Effector CD4-positive, alpha-beta T cell (primary cell): ENCODE measurements around the gene TACC3.
A peak's percentile ranks its signal among the peaks of the same experiment; 100 is the strongest.

Experiments
- DNase-seq: peaks from one replicate; pipeline ENCODE4 v3.0.0-alpha.2; 2020

TACC3 gene

DNA sequence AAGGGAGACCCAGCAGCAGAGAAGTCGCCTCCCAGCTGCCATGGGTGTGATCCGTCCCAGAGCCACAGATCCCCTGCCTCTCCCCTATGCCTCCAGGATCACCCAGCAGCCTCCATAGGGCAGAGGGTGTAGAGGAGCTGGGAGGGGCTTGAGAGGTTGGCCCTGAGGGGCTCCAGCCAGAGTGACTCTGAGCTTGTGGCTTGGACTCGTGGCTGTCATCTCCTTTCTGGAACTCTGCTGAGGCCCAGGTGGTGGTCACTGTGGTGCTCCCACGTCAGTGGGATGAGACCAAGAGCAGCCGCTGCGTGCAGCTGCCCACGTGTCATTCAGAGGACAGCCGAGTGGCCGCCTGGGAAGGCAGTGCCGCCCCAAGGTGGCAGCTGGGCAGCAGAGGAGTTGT, 4.2 kb downstream of the TACC3 start:
- DNase-seq: no peak

DNA sequence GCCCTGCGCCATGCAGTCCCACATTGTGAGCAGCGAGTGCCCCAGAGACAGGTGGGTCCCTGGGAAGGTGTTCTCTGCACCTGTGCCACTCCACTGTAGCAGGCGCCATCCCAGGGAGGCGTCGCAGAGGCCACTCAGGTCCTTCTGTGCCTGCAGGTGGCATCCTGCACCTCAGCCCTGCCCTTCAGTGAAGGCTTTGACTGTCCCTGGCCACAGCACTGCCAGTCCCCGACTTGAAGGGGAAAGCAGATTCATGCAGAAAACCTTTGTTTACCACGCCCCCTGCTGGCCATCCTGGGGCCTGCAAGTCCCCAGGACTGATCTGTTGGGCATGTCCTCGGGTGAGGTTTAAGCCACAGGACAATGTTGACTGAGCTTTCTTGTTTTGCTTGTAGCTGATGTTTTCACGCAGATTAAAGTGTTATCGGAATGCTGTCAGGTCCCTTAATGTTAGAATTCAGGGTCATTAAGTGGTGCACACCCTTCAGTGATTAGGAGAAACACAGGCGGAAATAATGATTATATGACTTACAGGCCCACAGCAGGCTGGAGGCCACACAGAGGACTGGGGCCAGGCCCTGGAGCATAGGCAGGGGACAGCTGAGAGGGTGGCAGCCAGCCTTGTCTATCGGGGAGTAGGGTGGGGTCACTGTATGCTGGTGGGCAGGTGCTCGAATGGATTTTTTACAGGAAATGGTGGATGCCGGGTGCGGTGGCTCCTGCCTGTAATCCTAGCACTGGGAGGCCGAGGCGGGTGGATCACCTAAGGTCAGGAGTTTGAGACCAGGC, 5.0 kb downstream of the TACC3 start:
- peak; percentile 90 for DNase-seq

DNA sequence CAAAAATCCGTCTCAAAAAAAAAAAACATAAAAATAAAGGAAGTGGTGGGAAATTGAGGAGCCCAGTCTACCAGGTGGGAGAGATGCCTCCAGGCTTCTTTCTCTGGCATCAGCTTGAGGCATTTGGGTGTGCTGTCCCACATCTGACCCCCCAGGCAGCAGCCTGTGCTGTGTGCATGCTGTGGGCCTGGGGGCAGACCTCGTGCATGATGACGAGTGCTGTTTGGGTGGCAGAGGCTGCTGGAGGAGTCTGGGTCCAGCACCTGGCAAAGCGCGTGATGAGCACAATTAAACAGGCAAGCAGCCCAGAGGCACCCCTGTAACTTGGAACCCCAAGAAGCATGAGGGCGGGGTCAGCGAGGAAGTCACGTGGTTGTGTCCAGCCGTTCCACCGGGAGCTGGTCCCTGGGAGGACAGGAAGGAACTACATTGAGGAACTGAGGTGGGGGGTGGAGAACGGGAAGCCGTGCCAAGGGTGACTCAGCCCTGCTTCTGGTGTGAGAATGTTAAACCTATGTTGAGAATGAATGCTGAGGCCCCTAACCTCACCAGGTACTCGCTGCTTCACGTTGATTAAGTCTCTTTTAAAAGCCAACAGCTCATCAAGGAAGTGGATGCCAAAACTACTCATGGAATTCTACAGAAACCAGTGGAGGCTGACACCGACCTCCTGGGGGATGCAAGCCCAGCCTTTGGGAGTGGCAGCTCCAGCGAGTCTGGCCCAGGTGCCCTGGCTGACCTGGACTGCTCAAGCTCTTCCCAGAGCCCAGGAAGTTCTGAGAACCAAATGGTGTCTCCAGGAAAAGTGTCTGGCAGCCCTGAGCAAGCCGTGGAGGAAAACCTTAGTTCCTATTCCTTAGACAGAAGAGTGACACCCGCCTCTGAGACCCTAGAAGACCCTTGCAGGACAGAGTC, 6.1 kb downstream of the TACC3 start:
- no peak for DNase-seq

DNA sequence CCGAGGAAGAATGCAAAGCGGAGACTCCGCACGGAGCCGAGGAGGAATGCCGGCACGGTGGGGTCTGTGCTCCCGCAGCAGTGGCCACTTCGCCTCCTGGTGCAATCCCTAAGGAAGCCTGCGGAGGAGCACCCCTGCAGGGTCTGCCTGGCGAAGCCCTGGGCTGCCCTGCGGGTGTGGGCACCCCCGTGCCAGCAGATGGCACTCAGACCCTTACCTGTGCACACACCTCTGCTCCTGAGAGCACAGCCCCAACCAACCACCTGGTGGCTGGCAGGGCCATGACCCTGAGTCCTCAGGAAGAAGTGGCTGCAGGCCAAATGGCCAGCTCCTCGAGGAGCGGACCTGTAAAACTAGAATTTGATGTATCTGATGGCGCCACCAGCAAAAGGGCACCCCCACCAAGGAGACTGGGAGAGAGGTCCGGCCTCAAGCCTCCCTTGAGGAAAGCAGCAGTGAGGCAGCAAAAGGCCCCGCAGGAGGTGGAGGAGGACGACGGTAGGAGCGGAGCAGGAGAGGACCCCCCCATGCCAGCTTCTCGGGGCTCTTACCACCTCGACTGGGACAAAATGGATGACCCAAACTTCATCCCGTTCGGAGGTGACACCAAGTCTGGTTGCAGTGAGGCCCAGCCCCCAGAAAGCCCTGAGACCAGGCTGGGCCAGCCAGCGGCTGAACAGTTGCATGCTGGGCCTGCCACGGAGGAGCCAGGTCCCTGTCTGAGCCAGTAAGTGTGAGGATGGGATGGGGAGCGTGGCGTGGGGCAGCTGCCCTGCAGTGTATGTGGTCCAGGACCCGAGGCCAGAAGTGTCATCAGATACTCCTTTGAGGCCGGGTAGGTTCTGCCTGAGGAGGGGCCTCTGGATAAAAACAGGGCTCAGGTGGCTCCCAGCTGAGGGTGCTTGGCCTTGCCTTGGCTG, 7.0 kb downstream of the TACC3 start:
- DNase-seq: no peak

DNA sequence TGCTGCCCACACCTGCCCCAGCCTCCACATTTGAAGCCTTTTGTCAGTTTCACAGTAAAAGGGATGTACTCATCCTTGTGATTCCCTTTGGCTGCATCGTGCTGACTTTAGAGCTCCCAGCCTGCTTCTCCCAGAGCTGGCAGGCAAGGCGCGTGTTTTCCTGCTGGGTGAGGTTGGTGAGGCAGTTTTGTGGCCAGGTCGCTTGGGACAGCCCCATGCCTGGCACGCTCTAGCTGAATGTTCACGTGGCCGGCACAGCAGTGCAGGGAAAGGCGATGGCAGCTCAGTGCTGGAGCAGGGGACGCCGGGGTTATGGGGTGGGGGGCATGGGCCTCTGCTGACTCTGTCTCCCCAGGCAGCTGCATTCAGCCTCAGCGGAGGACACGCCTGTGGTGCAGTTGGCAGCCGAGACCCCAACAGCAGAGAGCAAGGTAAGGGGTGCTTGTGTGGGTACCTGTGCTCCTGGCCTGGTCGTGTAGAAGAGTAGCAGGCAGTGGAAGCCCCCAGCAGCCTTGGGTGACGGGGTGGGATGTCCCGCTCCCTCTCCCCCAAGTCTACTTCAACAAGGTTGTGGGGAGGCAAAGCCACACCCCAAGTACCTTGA, 9.3 kb downstream of the TACC3 start:
- no peak for DNase-seq

DNA sequence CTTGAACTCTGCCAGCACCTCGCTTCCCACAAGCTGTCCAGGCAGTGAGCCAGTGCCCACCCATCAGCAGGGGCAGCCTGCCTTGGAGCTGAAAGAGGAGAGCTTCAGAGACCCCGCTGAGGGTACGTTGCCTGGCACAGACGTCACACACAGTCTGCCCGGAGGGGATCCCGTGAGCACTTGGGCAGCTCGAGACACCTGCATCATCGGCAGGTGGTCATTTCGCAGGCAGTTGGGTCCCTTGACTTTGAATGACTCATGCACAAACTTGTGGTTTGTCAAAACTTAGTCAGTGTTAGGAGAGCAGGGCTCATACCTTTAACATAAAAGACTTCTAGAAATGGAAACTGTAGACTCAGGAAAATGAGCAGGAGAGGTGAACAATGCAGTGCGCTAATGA, 9.9 kb downstream of the TACC3 start:
- DNase-seq: no peak

DNA sequence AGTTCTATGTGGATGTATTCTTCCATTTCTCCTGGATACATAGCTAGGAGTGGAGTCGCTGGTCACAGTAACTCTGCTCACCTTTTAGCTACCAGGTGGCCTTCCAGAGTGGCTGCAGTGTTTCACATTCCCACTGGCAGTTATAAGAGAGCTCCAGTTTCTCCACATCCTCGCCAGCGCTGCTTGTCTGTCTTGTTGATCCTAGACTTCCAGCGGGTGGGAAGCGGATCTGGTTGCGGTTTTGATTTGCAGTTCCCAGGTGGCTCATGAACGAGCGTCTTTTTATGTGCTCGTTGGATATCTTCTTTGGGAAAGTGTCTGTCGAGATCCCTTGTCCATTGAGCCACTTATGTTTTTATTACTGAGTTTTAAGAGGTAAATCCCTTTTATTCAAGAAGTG, 11.6 kb downstream of the TACC3 start:
- DNase-seq: no peak

DNA sequence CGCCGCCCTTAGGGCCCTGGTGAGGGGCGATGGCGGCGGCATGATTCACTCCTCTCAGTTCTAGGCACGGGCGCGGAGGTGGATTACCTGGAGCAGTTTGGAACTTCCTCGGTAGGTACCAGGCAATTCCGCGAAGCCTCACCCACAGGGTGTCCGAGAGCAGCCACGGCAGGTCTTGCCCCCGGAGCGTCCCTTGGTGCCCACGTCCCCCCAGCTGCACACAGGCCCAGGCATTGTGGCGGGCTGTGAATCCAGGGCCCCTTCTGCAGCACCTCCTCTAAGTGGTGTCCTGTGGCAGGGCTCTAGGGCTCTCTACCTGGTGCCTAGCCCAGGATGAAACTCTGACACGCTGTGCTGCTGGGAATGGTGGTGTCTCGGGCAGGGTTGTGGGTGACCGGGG, 13.9 kb downstream of the TACC3 start:
- DNase-seq: no peak

DNA sequence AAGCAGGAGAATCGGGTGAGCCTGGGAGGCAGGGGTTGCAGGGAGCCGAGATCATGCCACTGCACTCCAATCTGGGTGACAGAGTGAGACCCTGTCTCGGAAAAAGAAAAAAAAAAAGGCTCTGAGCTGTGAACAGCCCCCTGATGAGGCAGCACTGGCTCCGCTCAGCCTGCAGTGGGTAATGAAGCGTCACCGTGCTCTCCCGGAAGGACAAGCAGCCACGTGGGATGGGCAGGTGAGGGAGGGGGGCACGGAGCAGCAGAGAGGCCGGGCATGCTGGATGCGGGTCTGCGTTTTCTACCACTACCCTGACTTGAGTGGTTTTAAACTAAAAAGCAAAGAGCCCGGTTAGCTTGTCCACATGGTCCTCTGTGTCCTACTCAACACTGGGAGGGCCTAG, 15.5 kb downstream of the TACC3 start:
- DNase-seq: no peak

DNA sequence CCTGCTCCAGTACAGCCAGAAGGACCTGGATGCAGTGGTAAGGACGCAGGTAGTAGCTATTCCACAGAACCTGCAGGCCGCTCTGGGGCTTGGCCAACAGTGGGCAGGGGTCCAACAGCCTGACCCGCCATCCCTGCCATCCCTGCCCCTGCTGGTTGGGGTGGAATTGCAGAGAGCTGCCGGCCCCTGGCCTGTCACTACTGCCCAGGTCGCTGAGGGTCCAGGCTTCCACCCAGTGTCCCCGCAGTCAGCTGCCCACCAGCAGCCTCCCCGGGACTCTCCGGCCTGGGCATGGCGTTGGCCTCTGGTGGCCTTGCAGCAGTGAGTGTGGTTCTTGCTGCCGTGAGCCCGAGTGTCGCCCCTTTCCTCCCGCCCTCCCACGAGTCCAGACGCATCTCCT, 16.3 kb downstream of the TACC3 start:
- no peak for DNase-seq

DNA sequence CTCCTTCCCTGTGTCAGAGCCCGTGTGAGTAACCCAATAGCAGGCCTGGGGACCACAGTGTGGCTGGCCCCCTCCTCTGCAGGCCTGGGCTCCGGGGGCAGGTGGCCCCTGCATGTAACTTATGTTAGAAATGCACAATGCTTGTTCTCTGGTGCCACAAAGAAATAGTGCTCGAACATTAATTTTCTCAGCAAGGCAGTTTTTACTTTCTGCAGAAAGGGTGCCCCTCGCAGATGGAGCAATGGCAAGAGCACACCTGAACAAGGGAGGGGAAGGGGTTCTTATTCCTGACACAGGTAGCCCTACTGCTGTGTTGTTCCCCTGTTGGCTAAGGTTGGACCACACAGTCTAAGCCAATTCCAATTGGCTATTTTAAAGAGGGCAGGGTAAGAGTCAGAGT, 17.1 kb downstream of the TACC3 start:
- DNase-seq: no peak

DNA sequence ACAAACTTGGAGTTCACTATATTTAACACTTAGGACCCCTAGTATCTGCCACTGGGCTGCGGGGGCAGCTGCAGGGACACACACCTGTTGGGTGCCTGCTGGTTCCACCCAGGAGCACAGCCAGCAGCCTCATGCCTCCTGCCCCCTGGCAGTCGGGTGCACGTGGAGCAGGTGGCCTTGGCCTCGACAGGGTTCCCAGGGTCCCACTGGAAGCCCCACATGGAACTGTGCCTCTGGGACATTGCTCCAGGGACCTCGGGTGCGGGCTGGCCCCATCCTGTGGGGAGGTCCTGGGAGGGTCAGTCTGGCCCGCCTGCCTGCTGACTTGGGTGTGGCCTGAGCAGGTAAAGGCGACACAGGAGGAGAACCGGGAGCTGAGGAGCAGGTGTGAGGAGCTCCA, 18.0 kb downstream of the TACC3 start:
- DNase-seq: no peak

DNA sequence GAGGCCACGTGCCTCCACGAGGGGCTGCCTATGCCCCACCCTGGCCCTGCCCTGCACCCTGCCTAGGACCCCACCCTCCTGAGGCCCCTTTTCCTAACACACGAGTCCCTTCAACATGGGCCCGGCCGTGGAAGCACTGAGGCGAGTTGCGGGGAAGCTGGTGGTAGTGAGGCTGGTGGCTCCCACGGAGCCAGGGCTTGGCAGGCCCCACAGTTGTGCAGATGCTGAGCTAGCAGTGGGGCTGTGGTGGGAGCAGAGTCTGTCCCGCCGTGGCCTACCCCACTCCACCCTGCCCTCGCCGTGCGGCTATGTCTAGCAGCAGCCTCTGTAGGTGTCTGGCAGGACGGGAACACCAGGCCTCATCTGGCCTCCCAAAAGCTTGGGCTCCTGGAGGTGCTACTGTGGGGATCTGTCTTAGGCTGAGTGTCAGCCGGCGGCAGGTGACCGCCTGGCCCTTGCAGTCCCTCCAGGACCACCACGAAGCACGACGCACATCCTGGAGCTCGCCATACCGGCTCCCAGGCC, 18.8 kb downstream of the TACC3 start:
- no peak for DNase-seq

DNA sequence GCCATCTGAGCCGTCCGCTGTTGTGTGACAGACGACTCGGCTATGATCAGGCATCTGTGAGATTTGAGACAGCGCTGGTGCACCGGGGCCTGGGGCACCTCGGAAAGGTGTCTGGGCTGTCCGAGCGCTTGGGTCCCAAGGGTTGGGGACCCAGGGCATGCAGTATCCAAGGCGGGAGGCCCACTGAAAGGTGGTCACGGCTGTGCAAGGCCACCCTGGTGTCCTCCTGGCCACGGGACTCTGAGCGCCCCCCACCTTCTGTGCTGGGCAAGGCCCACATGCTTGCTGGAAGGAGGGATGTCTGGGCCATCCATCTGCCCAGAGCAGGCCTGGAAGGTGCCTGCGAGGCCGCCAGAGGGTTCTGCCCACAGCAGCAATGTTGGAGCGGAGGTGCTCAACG, 19.9 kb downstream of the TACC3 start:
- DNase-seq: no peak

DNA sequence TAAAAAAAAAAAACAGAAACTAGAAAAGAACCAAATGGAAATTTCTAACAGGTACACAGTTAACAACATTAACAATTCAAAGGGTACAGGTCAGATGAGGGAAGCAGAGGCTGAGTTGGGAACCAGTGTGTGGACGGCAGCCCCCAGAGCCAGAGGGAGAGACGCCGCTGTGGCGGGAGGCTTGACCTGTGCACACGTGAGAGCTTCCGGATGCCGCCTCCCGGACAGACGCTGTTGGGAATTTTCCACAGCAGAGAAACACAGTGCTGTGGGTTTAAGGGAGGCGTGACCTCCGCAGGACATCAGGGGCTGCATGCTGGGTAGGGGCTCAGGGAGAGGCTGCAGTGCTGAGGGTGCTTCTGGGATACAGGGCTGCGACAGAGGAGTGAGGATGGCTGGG, 22.2 kb downstream of the TACC3 start:
- no peak for DNase-seq

DNA sequence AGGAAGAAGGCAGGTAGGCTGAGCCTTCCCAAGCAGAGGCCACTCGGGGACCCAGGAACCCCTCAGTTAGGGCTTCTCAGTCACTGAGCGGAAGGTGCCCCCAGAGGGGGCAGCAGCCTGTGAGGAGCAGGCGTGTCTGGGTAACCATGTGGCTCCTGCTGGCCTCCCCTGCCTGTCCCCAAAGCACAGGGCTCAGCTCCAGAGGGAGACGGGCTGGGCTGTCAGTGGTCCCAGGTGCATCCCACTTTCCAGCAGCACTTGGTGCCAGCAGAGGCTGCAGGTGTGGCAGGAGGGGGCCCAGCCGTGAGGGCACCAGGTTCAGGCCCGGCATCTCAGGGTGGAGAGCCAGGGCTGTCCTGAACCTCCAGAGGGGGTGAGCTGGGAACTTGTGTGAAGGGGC, 22.7 kb downstream of the TACC3 start:
- no peak for DNase-seq

DNA sequence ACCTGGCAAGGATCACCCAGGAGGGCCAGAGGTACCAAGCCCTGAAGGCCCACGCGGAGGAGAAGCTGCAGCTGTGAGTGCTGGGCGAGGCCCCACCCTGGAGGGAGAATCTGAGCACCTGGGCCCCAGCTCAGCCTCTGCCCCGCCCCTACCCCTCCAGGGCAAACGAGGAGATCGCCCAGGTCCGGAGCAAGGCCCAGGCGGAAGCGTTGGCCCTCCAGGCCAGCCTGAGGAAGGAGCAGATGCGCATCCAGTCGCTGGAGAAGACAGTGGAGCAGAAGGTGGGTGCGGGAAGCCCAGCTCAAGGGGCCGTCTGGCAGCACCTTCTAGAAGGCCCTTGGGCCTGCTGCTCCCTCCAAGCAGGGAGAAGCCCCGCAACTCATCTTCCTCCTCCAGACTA, 23.2 kb downstream of the TACC3 start:
- no peak for DNase-seq

DNA sequence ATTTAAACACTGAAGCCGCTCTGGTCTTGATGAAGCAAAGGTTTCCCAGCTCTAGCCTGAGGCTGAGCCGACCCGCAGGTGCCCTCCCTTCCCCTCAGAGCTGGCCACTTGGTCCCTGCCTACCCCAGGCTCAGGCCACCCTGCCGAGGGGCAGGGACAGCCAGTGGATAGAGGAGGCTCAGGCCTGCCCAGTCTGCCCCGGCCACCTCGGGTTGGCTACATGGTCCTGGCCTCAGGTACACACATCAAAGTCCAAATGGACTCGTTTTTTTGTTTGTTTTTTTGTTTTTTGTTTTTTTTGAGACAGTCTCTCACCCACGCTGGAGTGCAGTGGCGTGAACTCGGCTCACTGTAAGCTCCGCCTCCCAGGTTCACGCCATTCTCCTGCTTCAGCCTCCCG, 23.8 kb downstream of the TACC3 start:
- no peak for DNase-seq

DNA sequence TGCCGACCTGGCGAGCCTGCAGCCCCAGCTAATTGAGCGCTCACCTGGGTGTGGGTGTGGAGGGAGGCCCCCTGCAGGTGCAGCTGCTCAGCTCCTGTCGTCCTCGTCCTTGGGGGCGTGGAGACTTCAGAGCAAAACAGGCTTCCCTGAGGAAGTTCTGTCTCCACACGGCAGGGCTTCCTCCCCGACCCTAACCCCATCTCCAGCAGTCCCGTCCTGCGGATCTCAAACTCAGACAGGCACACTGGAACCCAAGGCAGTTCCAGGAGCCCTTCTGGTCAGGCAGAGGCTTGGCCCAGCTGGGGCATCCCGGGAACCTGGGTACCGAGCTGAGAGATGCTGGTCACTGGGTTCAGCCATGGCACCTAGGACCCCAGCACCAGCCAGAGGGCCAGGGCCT, 24.4 kb downstream of the TACC3 start:
- DNase-seq: no peak

DNA sequence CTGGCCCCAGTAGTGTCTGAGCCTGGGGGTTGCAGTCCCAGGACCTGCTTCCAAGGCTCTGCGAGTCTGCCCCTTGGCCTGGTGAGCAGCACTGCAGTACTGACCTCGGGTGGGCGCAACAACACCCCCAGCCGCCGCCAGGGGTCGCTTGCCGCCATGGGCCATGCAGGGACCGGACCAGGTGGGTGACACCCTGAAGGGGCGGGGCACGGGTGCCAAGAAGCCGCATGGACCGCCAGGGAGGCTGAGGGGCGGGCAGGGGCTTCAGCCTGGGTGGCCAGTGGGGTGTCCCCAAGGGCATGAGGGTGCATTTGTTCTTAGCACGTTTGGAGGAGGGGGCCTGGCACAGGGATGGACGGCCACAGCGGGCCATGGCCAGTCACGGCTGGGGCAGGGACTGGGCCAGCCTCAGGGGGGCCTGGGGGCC, 25.0 kb downstream of the TACC3 start:
- DNase-seq: peak; percentile 65

DNA sequence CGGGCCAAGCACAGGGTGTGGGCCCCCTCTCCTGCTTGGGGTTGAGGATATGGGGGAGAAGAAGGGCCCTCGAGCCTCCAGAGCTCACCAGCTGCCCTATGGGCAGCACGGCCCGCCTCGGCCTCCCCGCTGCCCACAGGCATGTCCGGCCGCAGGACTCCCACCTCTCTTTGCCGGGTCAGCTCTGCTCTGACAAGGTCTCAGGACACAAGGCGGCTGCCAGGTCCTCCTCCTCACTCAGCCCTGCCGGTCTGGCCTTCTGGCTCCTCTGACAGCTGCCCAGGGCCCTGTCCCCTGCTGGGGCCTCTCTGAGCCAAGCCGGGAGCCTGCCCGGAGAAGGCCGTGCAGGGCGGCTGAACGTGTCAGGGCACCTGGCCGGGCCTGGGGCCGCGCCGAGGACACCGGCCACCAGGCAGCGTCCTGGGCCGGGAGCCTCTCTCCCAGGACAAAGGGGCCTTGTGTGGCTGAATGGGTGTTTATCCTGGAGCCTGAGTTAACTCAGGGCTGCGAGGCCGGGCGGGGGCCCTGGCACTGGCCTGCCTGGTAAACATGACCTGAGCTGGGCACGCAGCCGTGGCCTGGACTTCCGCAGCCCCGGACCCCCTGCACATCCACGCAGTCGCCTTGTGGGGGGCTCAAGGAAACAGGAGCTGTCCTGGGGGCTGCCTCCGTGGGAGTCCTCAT, 25.7 kb downstream of the TACC3 start:
- DNase-seq: no peak

DNA sequence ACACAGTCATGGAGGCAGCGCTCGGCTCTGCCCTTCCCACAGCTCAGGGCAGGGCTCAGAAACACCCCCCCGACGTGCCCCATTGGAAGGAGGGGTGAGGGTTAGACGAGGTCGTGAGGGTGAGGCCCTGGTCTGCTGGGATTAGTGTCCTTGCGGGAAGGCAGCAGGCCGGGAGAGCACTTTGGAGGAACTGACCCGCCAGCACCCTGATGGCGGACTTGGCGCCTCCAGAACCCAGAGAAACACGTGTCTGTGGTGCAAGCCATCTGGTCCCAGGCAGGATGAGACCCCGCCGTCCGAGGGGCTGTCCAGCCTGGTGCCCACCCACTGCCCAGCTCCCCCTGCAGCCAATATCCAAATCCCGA, 26.3 kb downstream of the TACC3 start:
- DNase-seq: no peak
